ENCODE data around the gene TSC2.
A peak's percentile ranks its signal among the peaks of the same experiment; 100 is the strongest.
"Not testable (repeated sequence)": the region's sequence is repeated elsewhere in the genome, so short reads cannot be mapped to it uniquely, and the experiment has no call there.

TSC2 gene

DNA sequence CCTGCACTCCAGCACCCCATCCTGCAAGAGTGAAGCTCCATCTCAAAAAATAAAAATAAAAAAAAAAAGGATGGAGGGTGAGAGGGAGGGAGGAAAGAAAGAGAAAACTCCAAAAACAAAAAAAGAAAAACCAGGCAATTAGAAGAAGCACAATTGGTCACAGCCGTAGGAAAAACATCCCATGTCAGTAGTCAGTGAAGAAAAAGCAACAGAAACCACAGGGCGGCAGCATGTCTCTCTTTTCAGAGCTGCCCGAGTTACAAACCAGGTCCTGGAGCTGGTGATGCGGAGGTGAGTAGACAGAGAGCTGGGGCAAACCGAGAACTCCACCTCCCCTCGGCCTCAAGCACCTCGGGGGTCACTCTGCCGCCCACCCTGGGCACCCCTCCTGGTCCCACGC lies 73.5 kb downstream of the TSC2 start:
- H3K27ac ChIP-seq (ENCODE audit: low read depth, low read length, severe bottlenecking); H3K36me3 ChIP-seq (ENCODE audit: control insufficient read depth, insufficient read depth, low read length); H3K4me3 ChIP-seq (ENCODE audit: extremely low read depth, insufficient read depth, low read length, poor library complexity, severe bottlenecking); H3K9me3 ChIP-seq (ENCODE audit: control insufficient read depth, low read length): not testable (repeated sequence)
- peaks cover 23% of the 10 kb centered on the region for H3K4me1 ChIP-seq (ENCODE audit: control insufficient read depth, insufficient read depth, low read length, poor library complexity, severe bottlenecking)
- 61 to 67% methylated on average over 2 to 4 of the region's 9 CpGs for WGBS, 2 experiments (ENCODE audit: insufficient coverage in 2 of 2)

GRCh38 chr16:2121853-2122252 lies 74.1 kb downstream of the TSC2 start:
- WGBS, 2 experiments (ENCODE audit: insufficient coverage in 2 of 2): 86 to 93% methylated on average over 13 to 15 of the region's 19 CpGs
- Histone ChIP-seq H3K27ac (ENCODE audit: low read depth, low read length, severe bottlenecking) (no peak overlapping the region), H3K9me3 (ENCODE audit: control insufficient read depth, low read length) (no peaks in the 10 kb centered on the region), H3K36me3 (ENCODE audit: control insufficient read depth, insufficient read depth, low read length) (no peaks in the 10 kb centered on the region), H3K4me1 (ENCODE audit: control insufficient read depth, insufficient read depth, low read length, poor library complexity, severe bottlenecking) (peaks cover 27% of the 10 kb centered on the region), H3K4me3 (ENCODE audit: extremely low read depth, insufficient read depth, low read length, poor library complexity, severe bottlenecking) (no peak overlapping the region)

DNA sequence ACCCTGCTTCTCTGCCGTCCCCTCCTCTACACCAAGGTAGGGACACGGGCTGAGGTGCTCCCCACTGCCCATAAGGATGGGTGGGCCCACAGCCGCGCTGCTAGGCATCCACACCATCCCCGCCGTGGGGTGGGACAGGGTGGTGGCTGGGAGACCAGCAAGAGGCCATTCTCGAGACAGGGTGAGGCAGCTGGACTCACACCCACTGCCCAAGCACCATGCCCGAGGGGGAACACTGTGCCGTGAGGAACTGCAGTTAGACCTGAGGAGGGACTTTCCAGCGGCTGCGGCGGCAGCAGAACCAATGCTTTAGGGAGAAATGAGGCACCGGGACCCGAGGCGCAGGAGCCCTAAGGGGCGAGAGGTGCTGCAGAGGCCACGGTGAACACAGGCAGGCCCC lies 74.6 kb downstream of the TSC2 start:
- Histone ChIP-seq H3K27ac (ENCODE audit: low read depth, low read length, severe bottlenecking) (no peak overlapping the region), H3K4me3 (ENCODE audit: extremely low read depth, insufficient read depth, low read length, poor library complexity, severe bottlenecking) (no peak overlapping the region), H3K36me3 (ENCODE audit: control insufficient read depth, insufficient read depth, low read length) (no peaks in the 10 kb centered on the region), H3K9me3 (ENCODE audit: control insufficient read depth, low read length) (no peaks in the 10 kb centered on the region), H3K4me1 (ENCODE audit: control insufficient read depth, insufficient read depth, low read length, poor library complexity, severe bottlenecking) (peaks cover 33% of the 10 kb centered on the region)
- WGBS, 2 experiments (ENCODE audit: insufficient coverage in 2 of 2): 95 to 98% methylated on average over 15 of the region's 17 CpGs

DNA sequence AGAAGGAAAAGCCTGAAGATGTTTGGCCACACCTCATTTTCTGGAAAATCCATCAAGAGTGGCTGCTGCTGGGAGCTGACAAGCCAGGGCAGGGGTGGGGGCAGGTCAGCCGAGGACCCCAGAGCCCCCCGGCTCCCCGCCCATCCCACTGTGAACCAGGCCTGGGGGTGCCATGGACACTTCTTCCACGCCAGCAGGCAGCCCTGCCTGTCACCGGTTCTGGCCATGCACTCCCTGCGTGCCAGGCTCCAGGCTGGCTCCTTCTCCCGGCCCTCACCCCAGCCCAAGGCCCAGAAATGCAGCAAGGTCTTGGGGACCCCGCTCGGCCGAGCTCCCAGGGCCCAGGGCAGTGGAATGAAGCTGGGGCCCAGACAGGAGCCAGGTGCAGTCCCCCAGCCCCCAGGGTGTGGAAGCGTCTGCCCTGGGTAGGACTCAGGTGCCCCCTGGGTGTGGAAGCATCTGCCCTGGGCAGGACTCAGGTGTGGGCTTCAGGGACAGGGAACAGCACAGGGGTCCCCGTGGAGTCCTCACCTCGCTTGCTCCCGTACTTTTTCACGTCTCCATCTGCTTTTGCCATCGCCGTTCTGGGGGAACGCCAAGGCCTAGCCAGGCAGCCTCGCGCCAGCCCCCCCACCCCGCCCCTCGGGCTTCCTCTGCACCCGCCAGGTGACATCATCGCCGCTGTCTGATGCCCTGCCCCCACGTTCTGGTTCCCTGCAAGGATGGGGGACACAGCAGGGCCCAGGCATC lies 75.3 kb downstream of the TSC2 start:
- H3K9me3 ChIP-seq (ENCODE audit: control insufficient read depth, low read length): not testable (repeated sequence)
- 91 to 93% methylated on average over 5 to 10 of the region's 26 CpGs for WGBS, 2 experiments (ENCODE audit: insufficient coverage in 2 of 2)
- H3K4me1 ChIP-seq (ENCODE audit: control insufficient read depth, insufficient read depth, low read length, poor library complexity, severe bottlenecking): peaks cover 34% of the 10 kb centered on the region

GRCh38 chr16:2123706-2124376 lies 76.1 kb downstream of the TSC2 start:
- Histone ChIP-seq H3K27ac (ENCODE audit: low read depth, low read length, severe bottlenecking) (peak overlapping the region; percentile 98), H3K4me1 (ENCODE audit: control insufficient read depth, insufficient read depth, low read length, poor library complexity, severe bottlenecking) (peaks cover 34% of the 10 kb centered on the region)
- WGBS, 2 experiments (ENCODE audit: insufficient coverage in 2 of 2): 77 to 92% methylated on average over 6 to 7 of the region's 27 CpGs
- not testable (repeated sequence) for H3K4me3 ChIP-seq (ENCODE audit: extremely low read depth, insufficient read depth, low read length, poor library complexity, severe bottlenecking); H3K9me3 ChIP-seq (ENCODE audit: control insufficient read depth, low read length); H3K36me3 ChIP-seq (ENCODE audit: control insufficient read depth, insufficient read depth, low read length)

More for the DNA sequence above, 75.3 kb downstream of the TSC2 start:
- H3K4me3 ChIP-seq (ENCODE audit: extremely low read depth, insufficient read depth, low read length, poor library complexity, severe bottlenecking); H3K36me3 ChIP-seq (ENCODE audit: control insufficient read depth, insufficient read depth, low read length); H3K27ac ChIP-seq (ENCODE audit: low read depth, low read length, severe bottlenecking): not testable (repeated sequence)

DNA sequence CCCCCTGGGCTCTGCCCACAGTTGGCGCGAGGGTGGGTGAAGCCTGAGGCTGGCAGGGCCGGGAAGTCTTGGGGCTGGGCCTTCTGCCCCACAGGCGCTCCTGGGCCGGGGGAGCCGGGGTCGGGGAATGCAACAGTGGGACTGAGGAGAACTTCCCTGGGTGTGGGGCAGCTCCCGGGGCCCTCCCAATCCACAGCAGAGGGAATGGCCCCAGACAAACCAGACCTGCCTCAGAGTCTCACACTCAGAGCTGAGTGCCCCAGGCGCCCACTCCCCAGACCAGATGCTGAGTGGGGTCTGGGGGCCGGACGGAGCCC lies 76.5 kb downstream of the TSC2 start:
- Histone ChIP-seq H3K4me1 (ENCODE audit: control insufficient read depth, insufficient read depth, low read length, poor library complexity, severe bottlenecking) (peaks cover 34% of the 10 kb centered on the region), H3K4me3 (ENCODE audit: extremely low read depth, insufficient read depth, low read length, poor library complexity, severe bottlenecking) (peak overlapping the region; percentile 18), H3K27ac (ENCODE audit: low read depth, low read length, severe bottlenecking) (peak overlapping the region; percentile 98)
- WGBS, 2 experiments (ENCODE audit: insufficient coverage in 2 of 2): 28 to 39% methylated on average over 6 to 8 of the region's 11 CpGs
- not testable (repeated sequence) for H3K9me3 ChIP-seq (ENCODE audit: control insufficient read depth, low read length); H3K36me3 ChIP-seq (ENCODE audit: control insufficient read depth, insufficient read depth, low read length)

DNA sequence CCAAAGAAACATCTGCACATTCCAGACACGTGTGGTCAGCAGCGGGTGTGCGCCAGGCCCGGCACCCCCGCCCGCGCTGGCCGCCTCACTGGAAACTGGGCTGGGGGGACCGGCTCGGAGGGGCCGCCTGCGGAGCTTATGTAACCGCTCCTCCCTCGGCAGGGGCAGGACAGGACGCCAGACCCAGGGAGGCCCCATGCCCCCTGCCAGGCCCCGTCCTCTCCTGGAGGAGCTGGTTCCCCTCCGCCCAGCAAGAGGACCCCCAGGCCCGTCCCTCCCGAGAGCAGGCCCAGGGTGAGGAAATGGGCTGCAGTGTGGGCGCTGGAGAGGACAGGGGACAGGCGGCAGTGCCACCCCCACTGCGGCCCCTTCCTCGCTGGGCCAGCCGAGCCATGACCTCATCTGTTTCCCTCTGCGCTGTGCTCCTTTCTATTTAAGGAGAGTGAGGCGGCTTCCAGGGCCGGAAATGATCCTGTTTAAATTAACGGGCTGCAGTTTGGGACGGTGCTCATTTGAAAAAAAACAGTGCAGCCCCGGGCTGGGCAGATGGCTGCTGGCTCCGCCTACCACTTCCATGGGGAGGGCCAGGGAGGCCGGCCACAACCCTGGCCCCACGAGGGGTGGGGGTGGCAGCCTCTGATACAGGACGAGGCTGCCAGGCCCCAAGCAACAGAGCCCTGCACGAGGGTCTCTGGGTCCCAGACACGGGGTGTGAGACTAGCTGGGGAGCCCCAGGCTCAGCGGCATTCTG lies 77.1 kb downstream of the TSC2 start:
- H3K36me3 ChIP-seq (ENCODE audit: control insufficient read depth, insufficient read depth, low read length); H3K9me3 ChIP-seq (ENCODE audit: control insufficient read depth, low read length): not testable (repeated sequence)
- peak overlapping the region; percentile 18 for H3K4me3 ChIP-seq (ENCODE audit: extremely low read depth, insufficient read depth, low read length, poor library complexity, severe bottlenecking)
- H3K4me1 ChIP-seq (ENCODE audit: control insufficient read depth, insufficient read depth, low read length, poor library complexity, severe bottlenecking): peaks cover 34% of the 10 kb centered on the region
- H3K27ac ChIP-seq (ENCODE audit: low read depth, low read length, severe bottlenecking): peak overlapping the region; percentile 98
- WGBS, 2 experiments (ENCODE audit: insufficient coverage in 2 of 2): 10 to 14% methylated on average over 17 to 22 of the region's 37 CpGs

DNA sequence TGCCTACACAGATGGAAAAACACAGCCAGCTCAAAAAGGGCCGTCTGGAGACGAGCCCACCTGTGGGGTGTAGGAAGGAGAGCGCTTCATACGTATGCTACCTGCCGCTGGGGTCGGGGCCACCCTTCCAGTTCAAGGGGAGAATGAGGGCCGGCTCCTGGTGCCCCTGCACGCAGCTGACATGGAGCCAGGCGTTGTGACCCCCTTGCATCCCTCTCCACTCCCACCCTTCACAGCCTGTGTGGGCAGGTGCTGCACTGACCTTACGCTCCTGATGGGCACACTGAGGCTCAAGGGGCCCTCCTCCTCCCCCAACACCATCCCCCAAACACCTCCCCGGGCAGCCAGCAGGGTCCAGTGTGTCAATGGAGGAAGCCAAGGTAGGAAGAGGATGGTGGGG lies 77.8 kb downstream of the TSC2 start:
- peak overlapping the region; percentile 98 for H3K27ac ChIP-seq (ENCODE audit: low read depth, low read length, severe bottlenecking)
- H3K4me3 ChIP-seq (ENCODE audit: extremely low read depth, insufficient read depth, low read length, poor library complexity, severe bottlenecking); H3K9me3 ChIP-seq (ENCODE audit: control insufficient read depth, low read length); H3K36me3 ChIP-seq (ENCODE audit: control insufficient read depth, insufficient read depth, low read length): not testable (repeated sequence)
- peaks cover 34% of the 10 kb centered on the region for H3K4me1 ChIP-seq (ENCODE audit: control insufficient read depth, insufficient read depth, low read length, poor library complexity, severe bottlenecking)
- 55 to 74% methylated on average over 5 to 8 of the region's 11 CpGs for WGBS, 2 experiments (ENCODE audit: insufficient coverage in 2 of 2)

DNA sequence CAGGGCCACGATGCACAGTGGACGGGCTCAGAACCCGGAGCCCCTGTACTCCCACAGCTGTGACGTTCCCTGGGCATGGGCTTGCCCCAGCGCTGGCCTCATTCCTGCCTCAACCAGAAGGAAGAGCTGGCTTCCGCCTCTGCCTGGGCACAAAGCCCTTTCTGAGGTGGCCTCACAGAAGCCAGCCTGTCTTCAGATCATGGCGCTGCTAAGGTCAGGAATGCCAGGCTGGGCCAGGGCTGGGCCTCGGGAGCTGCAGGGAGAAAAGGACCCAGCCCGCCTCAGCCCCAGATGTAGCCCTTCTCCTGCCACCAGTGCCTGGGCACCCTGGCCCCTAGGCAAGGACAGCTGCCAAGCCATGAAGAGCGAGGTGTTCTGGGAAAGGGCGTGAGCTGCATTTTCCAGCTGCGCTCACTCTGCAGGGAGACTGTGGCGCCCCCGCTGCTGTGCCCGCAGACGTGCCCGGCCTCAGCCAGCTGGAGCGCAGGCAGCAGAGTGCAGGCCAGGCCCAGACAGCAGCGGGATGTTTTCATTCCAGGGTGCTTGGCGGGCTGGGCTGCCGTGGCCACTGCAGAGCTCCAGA lies 78.5 kb downstream of the TSC2 start:
- WGBS, 2 experiments (ENCODE audit: insufficient coverage in 2 of 2): 94 to 97% methylated on average over 13 to 15 of the region's 21 CpGs
- not testable (repeated sequence) for H3K27ac ChIP-seq (ENCODE audit: low read depth, low read length, severe bottlenecking)

DNA sequence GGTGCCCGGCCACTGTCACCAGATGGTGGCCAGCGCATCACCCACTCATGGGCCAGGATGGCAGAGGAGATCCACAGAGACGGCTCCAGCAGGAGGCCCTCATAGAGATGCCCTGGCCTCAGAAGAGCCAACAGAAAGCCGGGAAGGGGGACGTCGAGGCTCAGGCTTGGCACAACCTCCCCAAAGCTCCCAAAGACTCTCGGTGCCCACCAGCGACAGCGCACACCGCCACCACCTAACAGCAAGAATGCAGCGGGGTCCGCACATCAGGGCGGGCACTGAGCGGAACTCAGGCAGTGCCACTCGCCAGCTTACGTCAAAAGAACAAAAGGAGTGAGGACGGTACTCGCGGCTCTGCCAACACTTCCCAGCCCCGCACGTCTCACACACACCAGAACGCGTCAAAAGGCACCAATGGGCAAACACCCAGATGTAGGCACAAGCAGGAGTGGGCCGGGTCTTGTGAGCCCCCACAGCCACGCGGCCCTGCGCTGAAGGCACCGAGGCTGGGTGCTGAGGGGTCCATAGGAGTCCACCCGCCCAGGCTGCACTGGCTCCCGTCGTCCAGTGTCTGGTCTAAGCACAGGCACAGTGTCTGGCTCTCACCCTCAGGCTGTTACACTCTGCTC lies 79.3 kb downstream of the TSC2 start:
- H3K4me1 ChIP-seq (ENCODE audit: control insufficient read depth, insufficient read depth, low read length, poor library complexity, severe bottlenecking): peaks cover 34% of the 10 kb centered on the region
- not testable (repeated sequence) for H3K27ac ChIP-seq (ENCODE audit: low read depth, low read length, severe bottlenecking); H3K36me3 ChIP-seq (ENCODE audit: control insufficient read depth, insufficient read depth, low read length); H3K9me3 ChIP-seq (ENCODE audit: control insufficient read depth, low read length); H3K4me3 ChIP-seq (ENCODE audit: extremely low read depth, insufficient read depth, low read length, poor library complexity, severe bottlenecking)
- WGBS, 2 experiments (ENCODE audit: insufficient coverage in 2 of 2): 91 to 93% methylated on average over 20 to 22 of the region's 31 CpGs

More for the DNA sequence above, 78.5 kb downstream of the TSC2 start:
- peaks cover 34% of the 10 kb centered on the region for H3K4me1 ChIP-seq (ENCODE audit: control insufficient read depth, insufficient read depth, low read length, poor library complexity, severe bottlenecking)
- not testable (repeated sequence) for H3K4me3 ChIP-seq (ENCODE audit: extremely low read depth, insufficient read depth, low read length, poor library complexity, severe bottlenecking); H3K36me3 ChIP-seq (ENCODE audit: control insufficient read depth, insufficient read depth, low read length); H3K9me3 ChIP-seq (ENCODE audit: control insufficient read depth, low read length)

Data from mesodermal cell (in vitro differentiated cells).